IPS-15b (cell line): ENCODE results near the gene CDK6.

Experiments used
- H3K27me3 ChIP-seq: one replicate; pipeline ENCODE4 v1.6.1; 2013; ENCODE audit warnings: low read length; ENCODE audit not compliant: control insufficient read depth, insufficient read depth
- H3K36me3 ChIP-seq: one replicate; pipeline ENCODE4 v1.6.1; 2013; ENCODE audit warnings: low read length; ENCODE audit not compliant: control insufficient read depth, insufficient read depth
- H3K4me1 ChIP-seq: one replicate; pipeline ENCODE4 v1.6.1; 2013; ENCODE audit warnings: mild to moderate bottlenecking, low read length; ENCODE audit not compliant: control insufficient read depth, insufficient read depth
- H3K4me3 ChIP-seq: one replicate; pipeline ENCODE4 v1.5.1; 2013; ENCODE audit warnings: low read depth, low read length
- H3K9ac ChIP-seq: one replicate; pipeline ENCODE4 v1.6.1; 2013; ENCODE audit warnings: low read depth, mild to moderate bottlenecking, low read length
- H3K9me3 ChIP-seq: one replicate; pipeline ENCODE4 v1.6.1; 2013; ENCODE audit warnings: mild to moderate bottlenecking, low read length; ENCODE audit not compliant: control insufficient read depth, insufficient read depth

The CDK6 gene

GRCh38 chr7:92631067-92631849 lies 205.1 kb downstream of the CDK6 start:
- H3K9me3 ChIP-seq: no peaks in the 10 kb centered on the region
- H3K4me3 ChIP-seq: no peak overlapping the region
- H3K4me1 ChIP-seq: peaks cover 6% of the 10 kb centered on the region
- no peak overlapping the region for H3K9ac ChIP-seq
- no peaks in the 10 kb centered on the region for H3K27me3 ChIP-seq
- no peaks in the 10 kb centered on the region for H3K36me3 ChIP-seq

GRCh38 chr7:92629779-92630178 lies 206.6 kb downstream of the CDK6 start:
- no peak overlapping the region for H3K9ac ChIP-seq
- H3K9me3 ChIP-seq: no peaks in the 10 kb centered on the region
- no peaks in the 10 kb centered on the region for H3K27me3 ChIP-seq
- H3K4me3 ChIP-seq: no peak overlapping the region
- no peaks in the 10 kb centered on the region for H3K36me3 ChIP-seq
- peaks cover under 1% of the 10 kb centered on the region for H3K4me1 ChIP-seq

- H3K4me3 ChIP-seq: no peak overlapping the region
- H3K36me3 ChIP-seq: no peaks in the 10 kb centered on the region
- no peaks in the 10 kb centered on the region for H3K27me3 ChIP-seq
- no peak overlapping the region for H3K9ac ChIP-seq
- no peaks in the 10 kb centered on the region for H3K9me3 ChIP-seq
- H3K4me1 ChIP-seq: no peaks in the 10 kb centered on the region
Measured at GRCh38 chr7:92627956-92628355, 208.4 kb downstream of the CDK6 start.

- no peak overlapping the region for H3K4me3 ChIP-seq
- H3K27me3 ChIP-seq: no peaks in the 10 kb centered on the region
- no peaks in the 10 kb centered on the region for H3K36me3 ChIP-seq
- no peaks in the 10 kb centered on the region for H3K4me1 ChIP-seq
- H3K9ac ChIP-seq: no peak overlapping the region
- no peaks in the 10 kb centered on the region for H3K9me3 ChIP-seq
Measured at GRCh38 chr7:92626281-92626809, 210.0 kb downstream of the CDK6 start.

- no peaks in the 10 kb centered on the region for H3K36me3 ChIP-seq
- no peaks in the 10 kb centered on the region for H3K4me1 ChIP-seq
- no peak overlapping the region for H3K9ac ChIP-seq
- H3K4me3 ChIP-seq: no peak overlapping the region
- no peaks in the 10 kb centered on the region for H3K27me3 ChIP-seq
- no peaks in the 10 kb centered on the region for H3K9me3 ChIP-seq
Measured at GRCh38 chr7:92625617-92626016, 210.8 kb downstream of the CDK6 start.

GRCh38 chr7:92624298-92624996 lies 211.9 kb downstream of the CDK6 start:
- no peaks in the 10 kb centered on the region for H3K4me1 ChIP-seq
- H3K27me3 ChIP-seq: no peaks in the 10 kb centered on the region
- H3K9me3 ChIP-seq: no peaks in the 10 kb centered on the region
- no peak overlapping the region for H3K4me3 ChIP-seq
- H3K9ac ChIP-seq: no peak overlapping the region
- no peaks in the 10 kb centered on the region for H3K36me3 ChIP-seq

- Histone ChIP-seq H3K9me3 (no peaks in the 10 kb centered on the region), H3K9ac (no peak overlapping the region), H3K4me1 (no peaks in the 10 kb centered on the region), H3K4me3 (no peak overlapping the region), H3K27me3 (no peaks in the 10 kb centered on the region), H3K36me3 (no peaks in the 10 kb centered on the region)
Measured at GRCh38 chr7:92623544-92623943, 212.8 kb downstream of the CDK6 start.

- Histone ChIP-seq H3K9ac (no peak overlapping the region), H3K4me1 (no peaks in the 10 kb centered on the region), H3K9me3 (no peaks in the 10 kb centered on the region), H3K4me3 (no peak overlapping the region), H3K36me3 (no peaks in the 10 kb centered on the region), H3K27me3 (no peaks in the 10 kb centered on the region)
Measured at GRCh38 chr7:92622685-92623084, 213.7 kb downstream of the CDK6 start.

GRCh38 chr7:92622030-92622429 lies 214.3 kb downstream of the CDK6 start:
- H3K9ac ChIP-seq: no peak overlapping the region
- H3K9me3 ChIP-seq: no peaks in the 10 kb centered on the region
- no peaks in the 10 kb centered on the region for H3K4me1 ChIP-seq
- H3K4me3 ChIP-seq: no peak overlapping the region
- H3K27me3 ChIP-seq: no peaks in the 10 kb centered on the region
- H3K36me3 ChIP-seq: no peaks in the 10 kb centered on the region

GRCh38 chr7:92621561-92622023 lies 214.8 kb downstream of the CDK6 start:
- H3K27me3 ChIP-seq: no peaks in the 10 kb centered on the region
- H3K4me3 ChIP-seq: no peak overlapping the region
- H3K9ac ChIP-seq: no peak overlapping the region
- H3K36me3 ChIP-seq: no peaks in the 10 kb centered on the region
- H3K4me1 ChIP-seq: no peaks in the 10 kb centered on the region
- H3K9me3 ChIP-seq: no peaks in the 10 kb centered on the region

GRCh38 chr7:92621026-92621540 lies 215.3 kb downstream of the CDK6 start:
- Histone ChIP-seq H3K36me3 (peaks cover 4% of the 10 kb centered on the region), H3K9me3 (no peaks in the 10 kb centered on the region), H3K4me1 (no peaks in the 10 kb centered on the region), H3K27me3 (no peaks in the 10 kb centered on the region), H3K9ac (no peak overlapping the region), H3K4me3 (no peak overlapping the region)

GRCh38 chr7:92615861-92616260 lies 220.5 kb downstream of the CDK6 start:
- peaks cover 2% of the 10 kb centered on the region for H3K4me1 ChIP-seq
- no peaks in the 10 kb centered on the region for H3K27me3 ChIP-seq
- H3K4me3 ChIP-seq: no peak overlapping the region
- peaks cover 8% of the 10 kb centered on the region for H3K36me3 ChIP-seq
- no peaks in the 10 kb centered on the region for H3K9me3 ChIP-seq
- no peak overlapping the region for H3K9ac ChIP-seq
